GM18873 (cell line): ENCODE data around the gene ZC3H18.

Source experiments
- ATAC-seq: cut with Tn5 transposase; IDR thresholded peaks from one replicate; pipeline ENCODE4 v1.9.1; 2021; ENCODE audit warnings: mild to moderate bottlenecking, moderate library complexity, moderate number of reproducible peaks; ENCODE audit not compliant: unreplicated experiment, low FRiP score

The ZC3H18 gene

DNA sequence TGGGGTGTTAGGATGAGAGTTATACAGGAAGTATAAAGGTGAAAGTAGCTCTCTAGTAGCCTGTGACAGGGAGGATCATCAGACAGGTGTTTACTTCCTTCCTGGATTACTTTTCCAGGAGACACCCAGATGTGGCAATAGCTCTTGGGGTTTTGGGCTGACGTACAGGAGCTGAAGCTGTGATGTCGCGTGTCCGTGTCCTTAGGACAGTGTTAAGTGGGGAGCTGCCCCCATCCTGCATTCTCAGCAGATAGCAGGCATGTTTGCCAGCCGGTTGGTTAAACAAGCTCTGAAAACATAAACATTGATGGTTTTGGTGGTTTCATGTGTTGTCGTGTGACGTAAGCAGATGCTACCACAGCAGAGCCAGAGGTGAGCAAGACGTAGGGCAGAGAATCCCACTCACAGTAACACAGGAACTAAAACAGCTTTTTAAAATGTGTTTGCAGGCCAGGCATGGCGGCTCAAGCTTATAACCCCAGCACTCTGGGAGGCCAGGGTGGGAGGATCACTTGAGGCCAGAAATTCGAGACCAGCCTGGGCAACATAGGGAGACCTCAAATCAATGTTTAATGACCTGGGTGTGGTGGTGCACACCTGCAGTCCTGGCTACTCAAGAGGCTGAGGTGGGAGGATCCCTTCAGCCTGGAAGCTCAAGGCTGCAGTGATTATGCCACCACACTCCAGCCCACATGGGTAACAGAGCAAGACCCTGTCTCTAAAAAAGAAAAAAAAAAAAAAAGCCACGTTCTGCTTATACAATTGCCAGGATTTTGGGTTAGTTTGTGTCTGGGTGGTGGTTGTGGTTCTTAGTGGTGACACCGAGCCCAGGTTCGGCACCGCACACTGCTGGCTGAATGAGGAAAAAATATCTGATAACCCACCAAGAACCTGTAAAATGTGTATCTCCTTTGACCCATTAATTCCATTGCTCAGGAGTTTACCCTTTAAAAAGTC lies 49.9 kb downstream of the ZC3H18 start:
- ATAC-seq, result no peak

DNA sequence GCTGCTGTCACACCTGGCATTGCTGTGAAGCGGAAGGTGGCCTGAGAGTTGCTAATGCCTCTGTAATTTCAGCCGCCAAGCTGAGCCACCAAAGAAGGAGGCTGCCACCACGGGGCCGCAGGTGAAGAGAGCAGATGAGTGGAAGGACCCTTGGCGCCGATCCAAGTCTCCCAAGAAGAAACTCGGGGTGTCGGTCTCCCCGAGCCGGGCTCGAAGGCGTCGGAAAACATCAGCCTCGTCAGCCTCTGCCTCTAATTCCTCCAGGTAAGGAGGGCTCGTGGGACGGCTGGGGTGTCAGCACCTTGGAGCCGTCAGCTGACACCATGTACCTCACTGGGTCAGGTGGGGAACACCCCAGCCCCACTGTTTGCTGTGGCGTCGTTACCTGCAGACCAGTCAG lies 51.9 kb downstream of the ZC3H18 start:
- no peak for ATAC-seq

DNA sequence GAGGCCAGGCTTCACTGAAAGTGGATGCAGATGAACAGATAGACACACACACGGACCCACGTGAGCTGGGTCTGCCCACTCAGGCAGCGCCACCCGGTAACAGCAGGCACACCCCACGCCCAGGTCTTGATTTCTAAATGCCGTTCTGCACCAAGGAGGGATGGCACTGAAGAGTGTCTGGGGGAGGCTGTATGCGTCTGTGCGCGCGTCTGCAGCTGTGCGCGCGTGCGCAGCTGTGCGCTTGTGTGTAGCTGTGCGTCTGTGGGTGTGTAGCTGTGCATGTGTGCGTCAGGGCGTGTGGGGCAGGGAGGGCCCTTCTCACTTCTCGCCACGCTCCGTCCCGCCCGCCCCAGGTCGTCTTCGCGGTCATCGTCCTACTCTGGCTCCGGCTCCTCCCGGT lies 52.7 kb downstream of the ZC3H18 start:
- ATAC-seq, result no peak

DNA sequence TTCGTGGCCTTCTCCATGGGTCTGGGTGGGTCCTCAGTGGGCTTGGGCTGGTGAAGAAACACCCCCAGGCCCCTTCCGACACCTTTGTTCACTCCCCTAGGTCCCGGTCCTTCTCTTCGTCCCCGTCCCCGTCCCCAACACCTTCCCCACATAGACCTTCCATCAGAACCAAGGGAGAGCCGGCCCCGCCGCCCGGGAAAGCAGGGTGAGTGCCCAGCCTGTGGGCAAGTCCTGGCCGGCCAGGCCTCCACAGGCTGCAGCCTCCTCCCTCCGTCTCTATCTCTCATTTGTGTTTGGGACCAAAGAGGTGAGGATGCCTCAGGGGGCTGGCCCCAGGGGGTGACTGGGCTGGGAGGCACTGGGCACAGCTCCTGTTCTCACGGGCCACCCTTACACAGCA lies 53.7 kb downstream of the ZC3H18 start:
- ATAC-seq, result no peak

DNA sequence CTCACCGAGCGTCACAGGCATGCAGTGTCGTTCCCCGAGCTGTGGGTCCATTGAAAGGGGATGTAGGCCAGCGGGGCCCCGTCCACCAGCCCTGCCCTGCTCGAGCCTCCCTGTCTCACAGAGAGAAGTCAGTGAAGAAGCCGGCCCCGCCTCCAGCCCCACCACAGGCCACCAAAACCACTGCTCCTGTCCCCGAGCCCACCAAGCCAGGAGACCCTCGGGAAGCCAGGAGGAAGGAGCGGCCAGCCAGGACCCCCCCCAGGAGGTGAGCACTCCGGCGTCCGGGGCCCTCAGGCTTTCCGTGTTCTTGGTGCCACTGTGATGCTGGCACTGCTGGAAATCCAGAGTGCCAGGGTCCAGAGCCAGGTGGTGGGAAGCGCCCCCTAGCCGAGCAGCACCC lies 54.3 kb downstream of the ZC3H18 start:
- no peak for ATAC-seq

DNA sequence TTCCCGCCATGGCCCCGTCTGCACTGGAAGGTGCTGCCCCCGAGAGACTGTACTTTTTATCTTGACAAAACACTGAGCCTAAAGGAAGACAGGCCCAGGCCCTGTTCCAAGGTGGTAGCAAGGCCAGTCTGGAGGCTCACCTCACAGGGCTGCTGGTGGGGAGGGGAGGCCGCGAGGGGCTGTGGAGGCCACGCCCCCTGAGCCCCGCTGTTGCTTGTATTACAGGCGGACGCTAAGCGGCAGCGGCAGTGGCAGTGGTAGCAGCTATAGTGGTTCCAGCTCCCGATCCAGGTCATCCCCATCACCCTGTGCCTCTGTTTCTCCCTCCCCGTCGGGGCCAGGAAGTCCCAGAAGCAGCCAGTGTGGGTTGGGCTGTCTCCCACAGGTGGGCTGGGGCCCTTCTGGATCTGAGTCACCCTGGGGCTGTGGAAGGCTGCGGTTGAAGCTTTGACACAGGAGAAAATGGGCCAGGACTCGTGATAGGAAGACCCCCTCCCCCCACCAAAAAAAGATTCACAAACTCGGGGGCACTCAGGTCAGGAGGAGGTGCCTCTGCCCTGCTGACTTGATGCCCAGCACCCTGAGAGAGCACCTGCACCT lies 54.9 kb downstream of the ZC3H18 start:
- no peak for ATAC-seq

DNA sequence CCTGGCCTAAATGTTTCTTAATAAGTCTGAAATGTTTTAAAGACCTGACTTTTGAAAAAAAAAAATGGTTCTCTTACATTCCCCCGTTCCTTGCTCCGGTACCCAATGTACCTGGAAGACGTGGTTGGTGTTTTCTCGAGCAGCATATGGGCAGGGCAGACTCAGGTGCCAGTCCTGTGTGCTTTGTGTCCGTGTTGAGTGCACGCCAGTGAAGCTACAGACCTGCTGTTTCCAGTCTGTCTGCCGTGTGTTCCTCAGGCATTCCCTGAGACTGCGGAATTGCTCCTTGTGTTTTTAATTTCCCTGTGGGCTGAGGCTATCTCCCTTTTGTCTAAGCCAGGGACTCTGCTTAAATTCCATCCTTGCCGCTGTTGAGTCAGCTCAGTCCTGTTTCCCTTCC lies 56.4 kb downstream of the ZC3H18 start:
- no peak for ATAC-seq

DNA sequence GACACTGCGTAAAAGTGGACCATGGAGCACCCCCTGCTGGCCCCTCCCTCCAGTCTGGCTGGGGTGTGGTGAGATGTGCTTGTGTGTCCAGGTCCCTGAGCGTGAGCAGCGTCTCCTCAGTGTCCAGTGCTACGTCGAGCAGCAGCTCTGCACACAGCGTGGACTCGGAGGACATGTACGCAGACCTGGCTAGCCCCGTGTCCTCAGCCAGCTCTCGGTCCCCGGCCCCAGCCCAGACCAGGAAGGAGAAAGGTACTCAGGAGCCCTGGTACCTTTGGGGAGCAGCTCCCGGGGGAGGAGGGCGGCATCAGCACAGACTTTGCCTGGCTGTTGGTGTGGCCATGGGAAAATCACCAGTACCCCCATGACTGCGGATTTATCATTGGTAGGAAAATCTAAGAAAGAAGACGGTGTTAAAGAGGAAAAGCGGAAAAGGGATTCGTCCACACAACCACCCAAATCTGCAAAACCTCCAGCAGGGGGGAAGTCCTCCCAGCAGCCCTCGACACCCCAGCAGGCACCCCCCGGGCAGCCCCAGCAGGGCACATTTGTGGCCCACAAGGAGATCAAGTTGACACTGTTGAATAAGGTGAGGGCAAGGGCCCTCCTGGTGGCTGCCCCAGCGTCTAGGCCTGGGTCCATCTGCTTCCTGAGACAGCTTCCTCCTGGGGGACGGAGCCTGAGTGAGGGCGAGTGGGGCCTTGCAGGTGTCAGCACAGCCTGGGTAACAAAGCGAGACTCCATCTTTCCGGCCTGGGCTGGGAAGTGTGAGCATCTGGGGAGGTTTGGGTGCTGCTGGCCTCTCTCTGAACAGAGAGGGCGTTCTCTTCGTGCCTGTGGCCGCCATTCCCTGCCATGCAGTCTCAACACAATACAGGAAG lies 57.6 kb downstream of the ZC3H18 start:
- no peak for ATAC-seq

DNA sequence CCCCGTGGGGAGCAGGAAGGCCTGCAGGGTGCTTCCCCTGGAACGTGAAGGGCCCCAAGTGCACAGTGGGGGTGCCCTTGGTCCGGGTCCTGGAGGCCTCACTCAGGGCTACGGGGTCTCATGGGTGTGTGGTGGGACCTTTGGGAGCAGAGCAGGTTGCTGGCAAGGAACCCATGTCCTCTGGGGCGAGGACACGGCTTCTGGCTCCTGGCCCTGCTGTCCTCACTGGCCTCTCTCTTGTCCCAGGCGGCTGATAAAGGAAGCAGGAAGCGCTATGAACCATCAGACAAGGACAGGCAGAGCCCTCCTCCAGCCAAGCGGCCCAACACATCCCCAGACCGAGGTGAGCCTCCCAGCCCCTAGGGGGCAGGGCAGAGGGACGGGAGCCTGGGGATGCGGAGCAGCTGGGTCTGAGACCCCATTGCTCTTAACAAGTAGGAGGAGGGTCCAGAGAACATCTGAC lies 58.3 kb downstream of the ZC3H18 start:
- no peak for ATAC-seq

DNA sequence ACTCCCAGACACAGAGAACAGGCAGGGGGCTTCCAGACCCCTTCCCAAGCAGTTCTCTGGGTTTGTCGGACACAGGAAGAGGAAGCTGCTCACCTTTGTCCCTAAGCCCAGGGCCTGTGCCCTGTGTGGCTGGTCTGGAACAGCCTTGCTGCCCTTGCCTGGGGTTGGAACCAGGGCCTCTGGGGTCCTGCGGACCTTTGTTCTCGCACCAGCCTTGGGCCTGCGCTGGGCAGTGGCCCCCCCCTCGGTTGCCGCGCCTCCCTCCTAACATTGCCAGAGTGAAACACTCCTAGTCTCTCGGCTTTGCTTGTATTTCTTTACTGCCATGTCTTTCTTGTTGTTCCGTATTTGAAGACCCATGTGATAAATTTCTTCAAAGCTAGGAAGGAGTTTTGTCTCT lies 59.6 kb downstream of the ZC3H18 start:
- no peak for ATAC-seq

DNA sequence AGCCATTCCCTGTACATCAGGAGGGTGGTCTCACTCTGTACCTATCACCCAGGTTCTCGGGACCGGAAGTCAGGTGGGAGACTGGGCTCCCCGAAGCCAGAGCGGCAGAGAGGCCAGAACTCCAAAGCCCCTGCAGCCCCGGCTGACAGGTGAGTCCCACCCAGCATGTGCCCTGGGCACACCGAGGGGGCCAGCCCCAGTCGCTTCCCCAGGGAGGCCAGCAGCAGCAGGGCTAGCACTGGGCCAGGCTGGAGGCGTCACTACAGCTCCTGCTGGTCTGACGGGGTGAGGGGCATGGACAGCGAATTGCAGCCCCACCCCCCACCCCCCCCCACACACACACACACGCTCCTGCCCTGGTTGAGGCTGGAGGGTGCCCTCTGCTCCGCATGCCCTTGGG lies 60.2 kb downstream of the ZC3H18 start:
- no peak for ATAC-seq

DNA sequence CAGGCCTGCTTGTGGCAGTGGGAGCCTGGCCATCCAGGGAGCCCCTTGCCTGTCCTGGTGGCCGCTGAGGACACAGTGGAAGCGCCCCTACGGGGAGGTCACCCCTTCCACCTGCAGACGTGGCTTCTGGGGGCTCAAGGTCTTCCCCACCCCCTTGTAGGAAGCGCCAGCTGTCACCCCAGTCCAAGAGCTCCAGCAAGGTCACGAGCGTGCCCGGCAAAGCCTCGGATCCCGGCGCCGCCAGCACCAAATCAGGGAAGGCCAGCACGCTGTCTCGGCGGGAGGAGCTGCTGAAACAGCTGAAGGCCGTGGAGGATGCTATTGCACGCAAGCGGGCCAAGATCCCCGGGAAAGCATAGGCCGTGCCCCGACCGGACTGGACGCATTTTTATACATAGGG lies 60.7 kb downstream of the ZC3H18 start:
- ATAC-seq, result no peak

DNA sequence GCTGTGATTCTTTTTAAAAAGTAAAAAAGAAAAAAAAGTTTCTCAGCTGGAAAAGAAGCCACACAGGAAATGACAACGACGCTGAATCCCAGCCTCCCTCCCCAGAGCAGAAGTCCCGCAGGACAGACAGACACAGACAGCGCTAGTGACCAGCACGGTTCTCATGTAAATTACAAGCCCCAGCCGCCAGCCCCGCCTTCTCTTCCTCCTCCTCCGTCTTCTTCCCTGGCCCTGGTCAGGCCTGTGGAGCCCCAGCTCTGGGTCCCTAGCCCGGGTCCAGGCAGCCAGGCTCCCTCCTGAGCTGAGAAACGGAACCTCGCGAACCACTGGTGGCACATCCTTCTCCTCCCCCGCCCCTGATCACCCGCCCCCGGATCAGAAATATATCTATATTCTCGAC lies 61.2 kb downstream of the ZC3H18 start:
- no peak for ATAC-seq

DNA sequence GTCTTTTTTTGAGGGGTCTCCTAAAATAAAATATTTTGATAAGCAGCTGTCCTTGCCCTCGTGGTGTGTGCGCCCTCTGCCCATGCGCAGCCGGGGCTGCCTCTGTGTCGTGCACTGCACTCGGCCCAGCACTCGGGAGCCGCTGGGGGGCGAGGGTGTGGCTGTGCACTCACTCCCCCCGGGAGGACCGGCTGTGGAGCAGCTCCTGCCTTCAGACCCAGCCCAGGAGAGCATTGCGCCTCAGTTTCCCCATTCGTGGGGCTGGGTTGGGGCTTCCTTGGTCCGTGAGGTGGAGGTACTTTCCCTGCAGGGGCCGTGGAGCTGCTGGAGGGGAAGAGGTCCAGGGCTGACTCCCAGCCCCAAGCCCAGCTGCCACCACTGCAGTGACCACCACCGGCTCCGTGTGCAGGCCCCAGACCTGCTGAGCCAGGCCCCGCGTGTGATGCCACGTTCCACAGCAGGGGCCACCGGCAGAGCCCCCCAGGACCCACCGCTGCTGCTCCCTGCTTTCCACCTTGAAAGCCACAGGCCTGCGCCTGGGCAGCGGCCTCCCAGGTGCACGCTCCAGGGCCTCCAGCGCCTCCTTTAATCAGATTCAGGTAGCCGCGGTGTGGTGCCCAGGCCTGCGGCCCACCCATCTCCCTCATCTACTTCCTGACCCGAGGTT lies 61.9 kb downstream of the ZC3H18 start:
- ATAC-seq, result no peak

DNA sequence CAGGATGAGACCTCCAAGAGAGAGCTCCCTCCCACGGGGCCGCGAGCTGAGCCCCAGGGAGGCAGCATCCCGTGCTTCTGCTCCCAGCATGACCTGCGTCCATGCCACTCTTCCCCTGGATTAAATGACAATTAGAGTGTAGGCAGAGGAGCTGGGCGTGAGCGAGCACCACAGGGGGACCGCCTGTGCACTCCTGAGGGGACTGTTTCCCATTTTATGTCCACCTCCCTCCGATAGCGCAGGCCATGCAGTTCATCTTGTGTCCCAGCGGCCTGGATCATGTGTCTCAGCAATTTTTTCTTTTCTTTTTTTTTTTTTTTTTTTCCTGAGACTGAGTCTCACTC lies 62.4 kb downstream of the ZC3H18 start:
- ATAC-seq, result no peak

DNA sequence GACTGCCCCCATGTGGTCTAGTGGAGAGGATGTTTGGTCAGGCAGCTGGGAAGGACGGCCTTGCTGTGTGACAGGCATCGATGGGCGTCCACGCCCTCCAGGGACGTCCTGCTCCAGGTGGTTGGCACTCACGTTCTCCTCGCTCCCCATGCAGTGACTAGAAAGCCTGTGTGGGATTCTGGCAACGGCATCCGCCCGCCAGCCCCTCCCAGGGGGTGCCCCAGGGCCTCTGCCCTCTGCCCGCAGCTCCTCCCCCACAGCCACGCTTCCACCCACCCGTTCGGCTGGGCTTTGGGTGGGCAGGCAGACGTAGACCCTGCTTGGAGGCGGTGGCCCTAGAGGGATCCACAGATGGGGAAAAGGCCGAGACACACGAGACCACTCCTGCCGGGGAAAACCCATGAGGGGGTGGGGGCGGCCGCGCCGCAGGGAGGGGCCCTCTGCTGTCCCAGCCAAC lies 63.5 kb downstream of the ZC3H18 start:
- peak; percentile 25 for ATAC-seq

DNA sequence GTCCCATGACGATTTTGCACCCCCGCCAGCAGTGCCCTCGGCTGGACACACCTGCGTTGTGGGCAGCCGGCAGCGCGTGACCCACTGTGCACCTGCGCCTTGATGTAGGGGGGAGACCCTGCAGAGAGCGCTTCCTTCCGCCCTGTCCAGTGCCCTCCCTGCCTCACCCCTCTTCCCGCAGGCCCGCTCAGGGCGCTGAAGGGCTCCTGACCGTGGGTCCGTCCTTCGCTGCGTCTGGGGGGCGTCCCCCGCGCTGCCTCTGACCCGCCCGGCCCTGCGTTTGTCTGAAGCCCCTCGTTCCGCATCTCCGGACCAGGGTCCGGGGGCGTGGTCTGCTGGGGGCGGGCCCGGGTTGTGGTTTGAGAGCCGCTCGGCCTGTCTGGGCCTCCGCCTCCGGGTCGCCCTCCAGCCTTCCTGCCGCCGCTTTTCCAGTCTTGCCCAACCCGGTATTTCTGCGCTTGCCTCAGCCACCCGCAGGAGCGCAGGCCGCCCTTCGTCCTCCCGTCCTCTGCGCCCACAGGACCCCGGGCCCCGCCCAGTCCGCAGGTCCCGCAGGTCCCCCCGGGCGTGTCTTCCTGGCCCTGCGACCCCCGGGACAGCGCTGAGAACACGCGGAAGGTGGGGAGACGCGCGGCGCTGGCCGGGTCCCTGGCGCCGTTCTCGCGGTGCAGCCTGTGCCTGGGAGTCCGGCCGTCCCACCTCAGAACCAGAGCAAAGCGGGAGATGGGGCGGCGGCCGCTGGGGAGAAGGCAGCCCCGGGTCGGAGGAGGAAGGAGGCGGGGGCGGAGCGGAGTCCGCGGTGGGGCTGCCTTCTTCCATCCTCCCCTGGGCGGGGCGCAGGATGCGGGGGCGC lies 64.2 kb downstream of the ZC3H18 start:
- peak; percentile 52 for ATAC-seq

DNA sequence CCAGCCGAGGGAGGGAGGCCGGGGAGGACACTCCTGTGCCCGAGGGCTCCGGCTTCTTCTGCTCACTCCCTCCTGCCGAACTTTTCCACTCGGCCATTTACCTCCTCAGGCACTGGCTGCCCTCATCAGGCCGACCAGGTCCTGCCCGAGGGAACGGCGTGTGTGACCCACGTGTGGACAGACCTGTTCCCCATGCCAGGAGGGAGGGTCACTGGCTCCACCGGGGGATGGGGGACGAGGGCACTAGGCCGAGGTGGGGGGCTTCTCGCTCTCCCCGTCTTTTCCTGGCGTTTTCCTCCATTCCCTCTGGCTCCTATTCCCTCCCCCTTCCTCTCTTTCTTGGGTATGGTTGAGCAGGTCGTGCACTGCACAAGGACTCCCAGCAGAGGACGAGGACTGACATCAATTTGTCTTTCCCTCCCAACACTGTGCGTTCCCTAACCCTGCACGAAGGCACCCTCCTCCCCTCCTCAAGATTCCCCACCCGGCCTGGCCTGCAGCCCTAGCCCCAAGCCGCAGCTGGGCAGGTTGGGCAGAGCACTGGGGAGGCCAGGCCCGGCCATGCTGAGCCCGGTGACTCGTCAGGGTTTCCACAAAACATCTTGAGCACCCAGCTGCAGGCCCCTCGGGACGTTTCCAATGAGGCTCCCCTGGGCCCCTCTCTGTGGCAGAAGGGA lies 64.9 kb downstream of the ZC3H18 start:
- ATAC-seq, result no peak
